KMS-11 (cell line): ENCODE results near the gene MRC2.

Experiments used
- H2AFZ ChIP-seq: fragments of 200-600 bp; sonication (generic); 2 replicates; pipeline ENCODE4 v1.6.1; 2016; ENCODE audit warnings: antibody characterized with exemption, mixed run types, low read depth
- H3K27ac ChIP-seq: fragments of 200-600 bp; sonication (generic); 2 replicates; pipeline ENCODE4 v1.6.1; 2016; ENCODE audit warnings: mild to moderate bottlenecking, mixed run types
- H3K27me3 ChIP-seq: fragments of 200-600 bp; sonication (generic); 2 replicates; pipeline ENCODE4 v1.6.1; 2017; ENCODE audit warnings: mild to moderate bottlenecking, low read depth, mixed run types, moderate library complexity; ENCODE audit not compliant: insufficient read depth
- H3K36me3 ChIP-seq: fragments of 200-600 bp; sonication (generic); 2 replicates; pipeline ENCODE4 v1.6.1; 2017; ENCODE audit warnings: mild to moderate bottlenecking, mixed run types; ENCODE audit not compliant: insufficient read depth
- H3K4me1 ChIP-seq: fragments of 200-600 bp; sonication (generic); 2 replicates; pipeline ENCODE4 v1.6.1; 2016; ENCODE audit warnings: mild to moderate bottlenecking, low read depth, mixed run types; ENCODE audit not compliant: poor library complexity, severe bottlenecking
- H3K4me2 ChIP-seq: fragments of 200-600 bp; sonication (generic); 2 replicates; pipeline ENCODE4 v1.7.0; 2016; ENCODE audit warnings: mild to moderate bottlenecking, mixed run types
- H3K4me3 ChIP-seq: fragments of 200-600 bp; sonication (generic); IDR thresholded peaks from 2 replicates; pipeline ENCODE4 v1.6.1; 2017; ENCODE audit warnings: low read depth, low read length, mixed read lengths; ENCODE audit not compliant: insufficient read depth
- H3K79me2 ChIP-seq: fragments of 200-600 bp; sonication (generic); 2 replicates; pipeline ENCODE4 v1.6.1; 2016; ENCODE audit warnings: low read depth, mixed run types; ENCODE audit not compliant: insufficient read depth
- H3K9ac ChIP-seq: fragments of 200-600 bp; sonication (generic); 2 replicates; pipeline ENCODE4 v1.6.1; 2016; ENCODE audit warnings: mild to moderate bottlenecking, mixed run types
- H4K20me1 ChIP-seq: fragments of 200-600 bp; sonication (generic); 2 replicates; pipeline ENCODE4 v1.6.1; 2016; ENCODE audit warnings: mild to moderate bottlenecking, mixed run types; ENCODE audit not compliant: insufficient read depth
- TF ChIP-seq, protein P1 (sequence below): fragments of 200-600 bp; sonication (generic); conservative IDR thresholded peaks from 2 replicates; pipeline ENCODE4 v1.6.1; 2017; ENCODE audit warnings: low read depth, mild to moderate bottlenecking, antibody characterized with exemption, low read length, moderate library complexity, mixed read lengths

Gene MRC2

DNA sequence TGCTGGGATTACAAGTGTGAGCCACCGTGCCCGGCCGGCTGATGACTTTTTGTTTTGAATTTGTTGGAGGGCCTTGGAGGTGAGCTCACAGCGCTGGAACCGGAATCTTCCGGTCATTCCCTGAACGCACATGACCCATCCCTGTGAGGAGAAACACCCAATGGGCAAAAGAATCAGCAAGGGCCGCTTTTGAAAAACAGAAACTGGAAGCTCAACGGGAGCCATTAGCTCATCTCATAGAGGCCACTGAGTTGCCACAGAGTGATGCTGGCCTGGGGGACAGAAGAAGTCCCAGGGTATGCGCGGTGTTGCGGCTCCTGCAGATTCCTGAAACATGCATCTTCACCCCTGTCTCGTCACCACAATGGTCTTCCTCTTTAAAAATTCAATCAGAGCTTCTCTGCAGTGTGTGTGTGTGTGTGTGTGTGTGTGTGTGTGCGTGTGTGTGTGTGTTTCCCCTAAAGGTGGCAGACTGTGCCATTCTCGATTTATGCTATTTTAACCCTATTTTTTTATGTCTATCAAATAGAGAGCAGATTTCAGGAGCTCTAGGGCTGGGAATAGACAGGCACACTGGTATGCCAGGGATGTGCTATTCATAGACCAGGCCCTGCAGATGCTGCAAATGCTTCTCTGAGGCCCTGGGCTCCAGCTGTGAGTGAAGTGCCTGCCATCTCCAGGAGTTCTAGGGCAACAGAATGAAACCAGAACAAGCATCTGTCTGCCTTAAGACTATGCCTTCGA, 112.3 kb downstream of the MRC2 start:
- no peaks in the 10 kb centered on the region for H4K20me1 ChIP-seq
- H3K4me3 ChIP-seq, result no peak overlapping the region
- H3K9ac ChIP-seq, result no peak overlapping the region
- H2AFZ ChIP-seq, result no peak overlapping the region
- no peak overlapping the region for H3K27ac ChIP-seq
- no peak overlapping the region for H3K4me2 ChIP-seq
- no peaks in the 10 kb centered on the region for H3K36me3 ChIP-seq
- no peaks in the 10 kb centered on the region for H3K27me3 ChIP-seq
- no peaks in the 10 kb centered on the region for H3K79me2 ChIP-seq
- H3K4me1 ChIP-seq, result no peaks in the 10 kb centered on the region
- TF ChIP-seq, protein P1, sequence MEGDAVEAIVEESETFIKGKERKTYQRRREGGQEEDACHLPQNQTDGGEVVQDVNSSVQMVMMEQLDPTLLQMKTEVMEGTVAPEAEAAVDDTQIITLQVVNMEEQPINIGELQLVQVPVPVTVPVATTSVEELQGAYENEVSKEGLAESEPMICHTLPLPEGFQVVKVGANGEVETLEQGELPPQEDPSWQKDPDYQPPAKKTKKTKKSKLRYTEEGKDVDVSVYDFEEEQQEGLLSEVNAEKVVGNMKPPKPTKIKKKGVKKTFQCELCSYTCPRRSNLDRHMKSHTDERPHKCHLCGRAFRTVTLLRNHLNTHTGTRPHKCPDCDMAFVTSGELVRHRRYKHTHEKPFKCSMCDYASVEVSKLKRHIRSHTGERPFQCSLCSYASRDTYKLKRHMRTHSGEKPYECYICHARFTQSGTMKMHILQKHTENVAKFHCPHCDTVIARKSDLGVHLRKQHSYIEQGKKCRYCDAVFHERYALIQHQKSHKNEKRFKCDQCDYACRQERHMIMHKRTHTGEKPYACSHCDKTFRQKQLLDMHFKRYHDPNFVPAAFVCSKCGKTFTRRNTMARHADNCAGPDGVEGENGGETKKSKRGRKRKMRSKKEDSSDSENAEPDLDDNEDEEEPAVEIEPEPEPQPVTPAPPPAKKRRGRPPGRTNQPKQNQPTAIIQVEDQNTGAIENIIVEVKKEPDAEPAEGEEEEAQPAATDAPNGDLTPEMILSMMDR, result no peak

DNA sequence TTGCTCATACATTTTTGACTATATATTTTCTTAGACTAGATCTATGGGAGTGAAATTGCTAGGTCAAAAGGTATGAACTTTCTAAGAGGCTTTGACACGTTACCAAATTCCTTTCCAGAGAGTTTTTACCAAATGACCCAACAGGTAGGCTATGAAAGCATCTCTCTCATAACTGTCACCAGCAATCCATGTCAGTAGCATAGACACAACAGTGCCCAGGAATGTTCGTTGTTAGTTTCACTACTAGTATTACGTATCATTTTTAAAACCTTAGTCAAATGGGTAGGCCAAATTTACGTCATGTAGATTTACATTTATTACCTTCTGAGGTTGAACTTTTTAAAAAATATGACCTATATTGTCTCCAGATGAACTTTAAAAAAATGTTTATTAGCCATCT, 113.8 kb downstream of the MRC2 start:
- H3K4me3 ChIP-seq, result no peak overlapping the region
- H2AFZ ChIP-seq, result no peak overlapping the region
- no peaks in the 10 kb centered on the region for H3K36me3 ChIP-seq
- H3K9ac ChIP-seq, result no peak overlapping the region
- H3K79me2 ChIP-seq, result no peaks in the 10 kb centered on the region
- no peaks in the 10 kb centered on the region for H3K27me3 ChIP-seq
- H3K4me2 ChIP-seq, result no peak overlapping the region
- no peak overlapping the region for H3K27ac ChIP-seq
- no peaks in the 10 kb centered on the region for H4K20me1 ChIP-seq
- no peaks in the 10 kb centered on the region for H3K4me1 ChIP-seq
- TF ChIP-seq, protein P1, result no peak
